ENCODE data around the gene WBP1L. TPM values are rescaled to one million over a fixed set of nuclear protein-coding genes. Genes with fewer than 3 reads are reported as not detected.

WBP1L gene
- total and polyA plus RNA-seq, 2 experiments from 2014 or later: 7.0 to 55.7 TPM

DNA sequence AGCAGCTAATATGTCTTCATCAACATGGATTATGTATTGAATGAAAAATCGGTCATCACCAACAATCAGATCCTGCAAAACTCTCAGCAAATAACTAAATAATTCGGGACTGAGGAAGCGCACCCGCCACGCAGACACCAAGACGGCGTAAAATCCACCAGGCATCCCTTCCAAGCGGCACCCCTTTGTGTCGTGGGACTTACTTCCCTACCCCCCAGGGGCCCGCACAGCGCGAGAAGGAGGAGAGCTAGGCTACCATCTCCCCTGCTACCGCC lies 30.3 kb upstream of the WBP1L start:
- Mint-ChIP-seq H3K4me3 (peak overlapping the region; percentile 90), H3K27ac (peak overlapping the region; percentile 69), H3K27me3 (ENCODE audit: insufficient read depth, low read depth, poor library complexity) (peaks cover 2% of the 10 kb centered on the region), H3K9me3 (no peaks in the 10 kb centered on the region), H3K4me1 (peaks cover 41% of the 10 kb centered on the region), H3K36me3 (ENCODE audit: low read depth) (peaks cover 18% of the 10 kb centered on the region)
- Histone ChIP-seq H4K20me1 (replicated peaks; ENCODE audit: insufficient read depth) (peaks cover 26% of the 10 kb centered on the region), H3K9me2 (ENCODE audit: insufficient read depth) (no peaks in the 10 kb centered on the region), H3K36me3 (ENCODE audit: insufficient read depth) (peaks cover 11% of the 10 kb centered on the region; the same call in 1 of the 2 replicates), H3K79me2 (replicated peaks; ENCODE audit: insufficient read depth) (peaks cover 85% of the 10 kb centered on the region), H3K4me2 (peak overlapping the region; percentile 93), H3K27ac (ENCODE audit: low read depth) (peak overlapping the region; percentile 90), H3K27me3 (ENCODE audit: insufficient read depth) (no peaks in the 10 kb centered on the region), H3K4me3 (peak overlapping the region; percentile 98), H2AFZ (peak overlapping the region; percentile 70), H3F3A (replicated peaks; ENCODE audit: low read depth) (peaks cover 8% of the 10 kb centered on the region; the same call in 1 of the 2 replicates), H3K4me1 (ENCODE audit: insufficient read depth) (peaks cover 34% of the 10 kb centered on the region)
- TF ChIP-seq, protein P1, sequence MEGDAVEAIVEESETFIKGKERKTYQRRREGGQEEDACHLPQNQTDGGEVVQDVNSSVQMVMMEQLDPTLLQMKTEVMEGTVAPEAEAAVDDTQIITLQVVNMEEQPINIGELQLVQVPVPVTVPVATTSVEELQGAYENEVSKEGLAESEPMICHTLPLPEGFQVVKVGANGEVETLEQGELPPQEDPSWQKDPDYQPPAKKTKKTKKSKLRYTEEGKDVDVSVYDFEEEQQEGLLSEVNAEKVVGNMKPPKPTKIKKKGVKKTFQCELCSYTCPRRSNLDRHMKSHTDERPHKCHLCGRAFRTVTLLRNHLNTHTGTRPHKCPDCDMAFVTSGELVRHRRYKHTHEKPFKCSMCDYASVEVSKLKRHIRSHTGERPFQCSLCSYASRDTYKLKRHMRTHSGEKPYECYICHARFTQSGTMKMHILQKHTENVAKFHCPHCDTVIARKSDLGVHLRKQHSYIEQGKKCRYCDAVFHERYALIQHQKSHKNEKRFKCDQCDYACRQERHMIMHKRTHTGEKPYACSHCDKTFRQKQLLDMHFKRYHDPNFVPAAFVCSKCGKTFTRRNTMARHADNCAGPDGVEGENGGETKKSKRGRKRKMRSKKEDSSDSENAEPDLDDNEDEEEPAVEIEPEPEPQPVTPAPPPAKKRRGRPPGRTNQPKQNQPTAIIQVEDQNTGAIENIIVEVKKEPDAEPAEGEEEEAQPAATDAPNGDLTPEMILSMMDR (conservative IDR thresholded peaks at IDR 0.05; ENCODE audit: low read depth in 2 of 2): peak; percentile 21 to 48; a peak in 2 of 4 replicates
- no peak for TF ChIP-seq EZH2 (IDR thresholded peaks at IDR 0.05; ENCODE audit: low read depth, unreplicated experiment)
- TF ChIP-seq, protein P2, sequence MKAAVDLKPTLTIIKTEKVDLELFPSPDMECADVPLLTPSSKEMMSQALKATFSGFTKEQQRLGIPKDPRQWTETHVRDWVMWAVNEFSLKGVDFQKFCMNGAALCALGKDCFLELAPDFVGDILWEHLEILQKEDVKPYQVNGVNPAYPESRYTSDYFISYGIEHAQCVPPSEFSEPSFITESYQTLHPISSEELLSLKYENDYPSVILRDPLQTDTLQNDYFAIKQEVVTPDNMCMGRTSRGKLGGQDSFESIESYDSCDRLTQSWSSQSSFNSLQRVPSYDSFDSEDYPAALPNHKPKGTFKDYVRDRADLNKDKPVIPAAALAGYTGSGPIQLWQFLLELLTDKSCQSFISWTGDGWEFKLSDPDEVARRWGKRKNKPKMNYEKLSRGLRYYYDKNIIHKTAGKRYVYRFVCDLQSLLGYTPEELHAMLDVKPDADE (IDR thresholded peaks at IDR 0.05): no peak
- TF ChIP-seq JUNB (IDR thresholded peaks at IDR 0.05; ENCODE audit: unreplicated experiment): no peak
- ATAC-seq: peak; percentile 67
- no peak for DNase-seq (ENCODE audit: low spot score)

DNA sequence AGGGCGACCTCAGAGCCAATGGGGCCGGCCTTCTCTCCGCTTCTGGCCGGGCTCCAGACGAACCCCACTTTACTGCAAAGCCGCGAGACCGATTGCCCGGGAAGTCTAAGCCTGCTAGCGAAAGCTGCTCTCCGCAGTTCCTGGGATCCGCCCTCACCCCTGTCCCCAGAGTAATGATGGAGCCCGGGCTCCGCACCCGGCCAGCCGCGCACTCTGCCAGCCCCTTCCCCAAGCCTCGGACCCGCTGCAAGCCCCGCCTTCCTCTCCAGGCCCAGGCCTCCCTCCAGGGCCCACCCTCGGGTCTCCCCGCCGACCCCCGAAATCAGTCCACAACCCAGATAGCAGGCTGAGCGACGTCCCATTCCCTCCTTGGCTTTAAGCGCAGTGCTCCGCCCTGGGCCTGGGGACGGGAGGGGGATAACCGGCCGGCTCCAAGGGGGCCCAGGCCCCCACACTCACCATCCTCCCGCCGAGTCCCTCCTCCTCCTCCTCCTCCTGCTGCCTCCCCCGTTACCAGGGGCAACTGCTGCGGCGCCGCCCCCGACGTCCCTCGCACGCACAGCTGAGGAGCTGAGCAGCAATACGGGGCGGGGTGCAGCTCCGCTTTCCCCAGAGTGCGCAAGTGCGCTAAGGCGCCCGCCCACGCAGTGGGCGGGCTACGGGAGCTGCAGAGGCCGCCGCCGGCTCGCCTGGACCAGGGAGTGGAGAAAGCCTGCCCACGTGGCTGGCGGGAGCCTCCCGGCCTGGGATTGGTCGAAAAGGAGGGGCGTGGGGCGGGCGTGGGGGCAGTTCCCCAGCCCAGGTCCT lies 29.7 kb upstream of the WBP1L start, which contains the start of gene ARL3:
ARL3 (minus strand) TSS at position 584 of the 807 bp plus-strand sequence; CDS start at position 462, 122 bp downstream.
- Histone ChIP-seq H3K36me3 (ENCODE audit: insufficient read depth) (peaks cover 11% of the 10 kb centered on the region; the same call in 1 of the 2 replicates), H3K4me1 (ENCODE audit: insufficient read depth) (peaks cover 38% of the 10 kb centered on the region), H3K27me3 (ENCODE audit: insufficient read depth) (no peaks in the 10 kb centered on the region), H3K27ac (ENCODE audit: low read depth) (peak within 1 kb of the TSS; percentile 94), H3K4me2 (peak within 1 kb of the TSS; percentile 93), H3F3A (replicated peaks; ENCODE audit: low read depth) (peaks cover 8% of the 10 kb centered on the region; the same call in 1 of the 2 replicates), H4K20me1 (replicated peaks; ENCODE audit: insufficient read depth) (peaks cover 25% of the 10 kb centered on the region), H2AFZ (peak within 1 kb of the TSS; percentile 75), H3K79me2 (replicated peaks; ENCODE audit: insufficient read depth) (peaks cover 87% of the 10 kb centered on the region), H3K9me2 (ENCODE audit: insufficient read depth) (no peaks in the 10 kb centered on the region), H3K4me3 (peak within 1 kb of the TSS; percentile 98)
- TF ChIP-seq, protein P3, sequence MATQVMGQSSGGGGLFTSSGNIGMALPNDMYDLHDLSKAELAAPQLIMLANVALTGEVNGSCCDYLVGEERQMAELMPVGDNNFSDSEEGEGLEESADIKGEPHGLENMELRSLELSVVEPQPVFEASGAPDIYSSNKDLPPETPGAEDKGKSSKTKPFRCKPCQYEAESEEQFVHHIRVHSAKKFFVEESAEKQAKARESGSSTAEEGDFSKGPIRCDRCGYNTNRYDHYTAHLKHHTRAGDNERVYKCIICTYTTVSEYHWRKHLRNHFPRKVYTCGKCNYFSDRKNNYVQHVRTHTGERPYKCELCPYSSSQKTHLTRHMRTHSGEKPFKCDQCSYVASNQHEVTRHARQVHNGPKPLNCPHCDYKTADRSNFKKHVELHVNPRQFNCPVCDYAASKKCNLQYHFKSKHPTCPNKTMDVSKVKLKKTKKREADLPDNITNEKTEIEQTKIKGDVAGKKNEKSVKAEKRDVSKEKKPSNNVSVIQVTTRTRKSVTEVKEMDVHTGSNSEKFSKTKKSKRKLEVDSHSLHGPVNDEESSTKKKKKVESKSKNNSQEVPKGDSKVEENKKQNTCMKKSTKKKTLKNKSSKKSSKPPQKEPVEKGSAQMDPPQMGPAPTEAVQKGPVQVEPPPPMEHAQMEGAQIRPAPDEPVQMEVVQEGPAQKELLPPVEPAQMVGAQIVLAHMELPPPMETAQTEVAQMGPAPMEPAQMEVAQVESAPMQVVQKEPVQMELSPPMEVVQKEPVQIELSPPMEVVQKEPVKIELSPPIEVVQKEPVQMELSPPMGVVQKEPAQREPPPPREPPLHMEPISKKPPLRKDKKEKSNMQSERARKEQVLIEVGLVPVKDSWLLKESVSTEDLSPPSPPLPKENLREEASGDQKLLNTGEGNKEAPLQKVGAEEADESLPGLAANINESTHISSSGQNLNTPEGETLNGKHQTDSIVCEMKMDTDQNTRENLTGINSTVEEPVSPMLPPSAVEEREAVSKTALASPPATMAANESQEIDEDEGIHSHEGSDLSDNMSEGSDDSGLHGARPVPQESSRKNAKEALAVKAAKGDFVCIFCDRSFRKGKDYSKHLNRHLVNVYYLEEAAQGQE (IDR thresholded peaks at IDR 0.05; ENCODE audit: unreplicated experiment): no peak
- TF ChIP-seq POLR2AphosphoS5 (IDR thresholded peaks at IDR 0.05; ENCODE audit: low read depth): peak; percentile 68
- DNase-seq (ENCODE audit: low spot score) (peak; percentile 98), ATAC-seq (peak; percentile 85)
- Mint-ChIP-seq H3K27ac (peak within 1 kb of the TSS; percentile 97), H3K36me3 (ENCODE audit: low read depth) (peaks cover 18% of the 10 kb centered on the region), H3K4me3 (peak within 1 kb of the TSS; percentile 90), H3K9me3 (no peaks in the 10 kb centered on the region), H3K4me1 (peaks cover 44% of the 10 kb centered on the region), H3K27me3 (ENCODE audit: insufficient read depth, low read depth, poor library complexity) (peaks cover 2% of the 10 kb centered on the region)
